ENCODE measurements around the gene MAMDC2.

MAMDC2 gene

DNA sequence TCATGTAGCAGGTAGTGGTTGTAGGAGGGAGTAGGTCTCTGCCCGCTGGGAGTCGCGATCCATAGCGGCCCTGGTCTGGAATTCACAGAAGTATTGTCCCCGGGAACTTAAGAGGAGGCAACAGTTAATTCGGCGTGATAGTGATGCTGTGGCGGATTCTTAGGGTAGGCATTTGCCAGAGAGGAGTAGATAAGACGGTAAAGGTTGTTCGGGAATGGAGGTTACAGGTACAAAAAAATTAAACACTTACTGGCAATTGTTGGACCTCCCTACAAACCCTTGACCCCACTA is 215.8 kb downstream of the MAMDC2 start:
- no peak for DNase-seq (ENCODE audit: low read depth in 2 of 2)

DNA sequence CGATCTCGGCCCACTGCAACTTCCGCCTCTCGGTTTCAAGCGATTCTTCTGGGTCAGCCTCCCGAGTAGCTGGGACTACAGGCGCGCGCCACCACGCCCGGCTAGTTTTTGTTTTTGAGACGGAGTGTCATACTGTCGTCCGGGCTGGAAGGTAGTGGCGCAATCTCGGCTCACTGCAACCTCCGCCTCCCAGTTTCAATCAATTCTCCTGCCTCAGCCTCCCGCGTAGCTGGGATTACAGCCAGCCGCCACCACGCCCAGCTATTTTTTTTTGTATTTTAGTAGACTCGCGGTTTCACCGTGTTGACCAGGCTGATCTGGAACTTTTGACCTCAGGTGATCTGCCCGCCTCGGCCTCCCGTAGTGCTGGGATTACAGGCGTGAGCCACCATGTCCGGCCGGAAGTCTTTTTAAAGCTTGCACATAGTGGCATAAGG is 216.4 kb downstream of the MAMDC2 start:
- DNase-seq (ENCODE audit: low read depth in 2 of 2): no peak

DNA sequence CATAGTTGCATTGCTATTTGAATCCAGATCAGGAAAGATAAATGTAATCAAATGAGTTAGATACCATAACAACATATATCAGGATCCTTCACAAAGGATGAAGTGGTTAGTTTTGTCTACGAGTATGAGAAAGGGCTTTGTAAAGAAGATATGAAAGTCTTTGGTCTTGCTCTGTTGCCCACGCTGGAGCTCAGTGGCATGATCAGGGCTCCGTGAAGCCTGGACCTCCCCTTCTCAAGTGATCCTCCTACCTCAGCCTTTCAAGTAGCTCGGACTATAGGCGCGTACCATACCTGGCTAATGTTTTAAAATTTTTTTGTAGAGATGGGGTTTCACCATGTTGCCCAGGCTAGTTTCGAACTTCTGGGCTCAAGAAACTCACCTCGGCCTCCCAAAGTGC is 217.0 kb downstream of the MAMDC2 start:
- no peak for DNase-seq (ENCODE audit: low read depth in 2 of 2)

DNA sequence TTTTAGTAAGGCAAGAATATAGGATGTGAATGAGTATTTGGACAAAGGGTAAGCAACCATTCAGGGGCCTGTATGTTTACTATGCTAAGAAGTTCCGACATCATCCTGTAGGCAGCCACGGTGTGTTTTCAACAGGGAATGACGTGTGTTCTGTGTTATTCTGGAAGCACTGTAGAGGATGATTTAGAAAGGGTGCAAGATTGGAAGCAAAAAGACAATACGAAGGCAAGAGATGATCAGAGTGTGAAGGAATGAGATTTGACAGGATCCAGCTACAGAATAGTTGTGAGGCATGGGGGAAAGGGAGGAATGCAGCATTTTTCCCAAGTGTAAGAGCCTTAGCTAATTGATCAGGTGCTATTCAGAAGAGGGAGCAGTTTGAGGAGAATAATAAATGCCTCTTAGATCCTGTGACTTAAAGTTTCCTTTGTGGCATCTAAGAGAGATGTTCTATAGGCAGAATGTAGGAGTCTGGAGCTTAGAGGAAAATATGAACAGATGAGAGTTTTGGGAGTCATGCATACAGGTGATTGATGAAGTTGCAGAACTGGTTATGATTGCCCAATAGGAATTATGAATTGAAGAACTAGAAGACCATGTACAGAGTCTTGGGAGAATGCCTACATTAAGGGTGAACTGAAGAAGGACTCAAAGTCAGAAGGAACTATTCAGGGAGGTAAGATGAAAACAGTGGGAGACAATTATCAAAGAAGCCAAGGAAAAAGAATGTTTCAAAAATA is 217.7 kb downstream of the MAMDC2 start:
- DNase-seq (ENCODE audit: low read depth in 2 of 2): no peak

DNA sequence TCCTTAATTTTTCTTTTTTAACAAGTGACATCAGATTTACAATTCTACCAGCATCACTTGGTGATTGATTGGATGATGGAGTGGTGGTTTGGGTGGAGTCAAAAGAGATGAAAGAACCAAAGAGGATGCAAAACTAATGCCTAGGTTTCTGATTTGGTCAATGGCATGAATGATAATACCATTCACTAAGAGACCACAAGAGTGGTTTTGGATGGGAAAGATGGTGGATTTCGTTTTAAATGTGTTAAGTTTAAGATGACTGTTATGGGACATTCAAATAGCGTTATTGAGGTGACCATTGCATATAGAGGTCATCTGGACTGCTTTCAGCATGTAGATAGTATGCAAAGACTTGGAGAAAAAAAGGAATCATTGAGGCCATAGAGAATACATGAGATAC is 218.7 kb downstream of the MAMDC2 start:
- DNase-seq (ENCODE audit: low read depth in 2 of 2): no peak

DNA sequence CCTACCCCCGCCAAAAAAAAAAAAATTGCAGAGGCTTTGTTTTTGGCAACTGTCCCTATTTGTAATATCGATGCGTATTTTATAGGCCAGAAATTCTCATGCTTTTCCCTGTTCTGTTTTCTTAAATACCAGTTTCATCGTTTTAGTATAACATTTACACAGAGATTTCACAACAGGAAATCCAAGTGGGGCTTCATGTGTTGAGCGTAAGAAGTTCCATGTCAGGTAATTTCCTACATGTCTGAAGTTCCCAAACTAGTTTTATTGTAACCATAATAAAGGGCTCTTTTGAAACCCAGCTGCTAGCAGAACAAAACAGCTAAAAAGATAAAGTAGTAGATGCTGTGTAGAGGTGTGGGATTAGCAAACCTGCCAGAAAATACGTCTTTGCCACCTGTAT is 219.3 kb downstream of the MAMDC2 start:
- no peak for DNase-seq (ENCODE audit: low read depth in 2 of 2)

DNA sequence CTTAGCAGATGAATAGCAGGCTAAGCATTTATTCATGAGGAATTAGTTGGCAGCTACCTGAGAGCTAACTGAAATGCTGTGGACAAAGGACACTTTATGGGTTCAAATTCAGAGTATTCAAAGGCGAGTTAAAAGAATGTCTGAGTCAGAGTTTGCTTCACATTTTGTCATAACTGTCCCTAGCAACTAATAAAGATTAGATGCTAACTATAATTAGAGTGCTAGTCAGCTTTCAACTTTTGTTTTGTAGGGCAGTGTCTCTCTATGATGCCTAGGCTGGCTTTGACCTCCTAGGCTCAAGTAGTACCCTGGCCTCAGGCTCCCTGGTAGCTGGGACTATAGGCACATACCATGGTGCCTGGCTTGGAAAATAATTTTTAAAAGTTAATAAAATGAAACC is 219.8 kb downstream of the MAMDC2 start:
- DNase-seq (ENCODE audit: low read depth in 2 of 2): no peak
